GM18951 (cell line): ENCODE data around the gene TMEM245.
A peak's percentile ranks its signal among the peaks of the same experiment; 100 is the strongest.

ENCODE experiments used
- POLR2A ChIP-seq: IDR thresholded peaks from 4 replicates; pipeline ENCODE4 v1.6.1; 2011; ENCODE audit warnings: mild to moderate bottlenecking; ENCODE audit not compliant: insufficient read length, insufficient read depth; ENCODE audit errors: extremely low read depth
- in situ Hi-C: fragments of 300-500 bp; cut with MboI; formaldehyde crosslinking; loops from one replicate; pipeline ENCODE4 v1.12.0; 2022; ENCODE audit warnings: low sequenced_read_pairs, mixed read lengths, inconsistent platforms; ENCODE audit not compliant: unreplicated experiment

TMEM245 gene

GRCh38 chr9:109014608-109015280, 105.0 kb downstream of the TMEM245 start:
- in situ Hi-C loops = no loop called here
- no peak for TF ChIP-seq POLR2A

- TF ChIP-seq POLR2A = no peak
- in situ Hi-C loops = no loop called here
These were observed 105.8 kb downstream of the TMEM245 start for GRCh38 chr9:109013679-109014607.

GRCh38 chr9:109012876-109013678, 106.7 kb downstream of the TMEM245 start, which contains the start of gene CTNNAL1:
Gene CTNNAL1, minus strand, starts transcription at chr9:109013499. Its CDS starts 57 bp downstream, at chr9:109013442.
- TF ChIP-seq POLR2A = peak; percentile 81
- in situ Hi-C loops = no loop called here

- no peak for TF ChIP-seq POLR2A
- in situ Hi-C loops = no loop called here
These were observed 107.5 kb downstream of the TMEM245 start for GRCh38 chr9:109012009-109012875.

- in situ Hi-C loops = no loop called here
- no peak for TF ChIP-seq POLR2A
These were observed 108.5 kb downstream of the TMEM245 start for GRCh38 chr9:109011231-109011671.

- in situ Hi-C loops = no loop called here
- no peak for TF ChIP-seq POLR2A
These were observed 109.0 kb downstream of the TMEM245 start for GRCh38 chr9:109010746-109011145.

- no peak for TF ChIP-seq POLR2A
- in situ Hi-C loops = no loop called here
These were observed 114.1 kb downstream of the TMEM245 start for GRCh38 chr9:109005678-109006077.

GRCh38 chr9:109003116-109003515, 116.6 kb downstream of the TMEM245 start:
- no peak for TF ChIP-seq POLR2A
- in situ Hi-C loops = no loop called here

GRCh38 chr9:109002141-109002540, 117.6 kb downstream of the TMEM245 start:
- in situ Hi-C loops = no loop called here
- no peak for TF ChIP-seq POLR2A

- in situ Hi-C loops = no loop called here
- no peak for TF ChIP-seq POLR2A
These were observed 118.5 kb downstream of the TMEM245 start for GRCh38 chr9:109001275-109001676.

- in situ Hi-C loops = no loop called here
- no peak for TF ChIP-seq POLR2A
These were observed 122.6 kb downstream of the TMEM245 start for GRCh38 chr9:108997112-108997511.

- in situ Hi-C loops = no loop called here
- no peak for TF ChIP-seq POLR2A
These were observed 123.1 kb downstream of the TMEM245 start for GRCh38 chr9:108996643-108997042.
